ENCODE measurements around the gene ACTL6B.

DNA sequence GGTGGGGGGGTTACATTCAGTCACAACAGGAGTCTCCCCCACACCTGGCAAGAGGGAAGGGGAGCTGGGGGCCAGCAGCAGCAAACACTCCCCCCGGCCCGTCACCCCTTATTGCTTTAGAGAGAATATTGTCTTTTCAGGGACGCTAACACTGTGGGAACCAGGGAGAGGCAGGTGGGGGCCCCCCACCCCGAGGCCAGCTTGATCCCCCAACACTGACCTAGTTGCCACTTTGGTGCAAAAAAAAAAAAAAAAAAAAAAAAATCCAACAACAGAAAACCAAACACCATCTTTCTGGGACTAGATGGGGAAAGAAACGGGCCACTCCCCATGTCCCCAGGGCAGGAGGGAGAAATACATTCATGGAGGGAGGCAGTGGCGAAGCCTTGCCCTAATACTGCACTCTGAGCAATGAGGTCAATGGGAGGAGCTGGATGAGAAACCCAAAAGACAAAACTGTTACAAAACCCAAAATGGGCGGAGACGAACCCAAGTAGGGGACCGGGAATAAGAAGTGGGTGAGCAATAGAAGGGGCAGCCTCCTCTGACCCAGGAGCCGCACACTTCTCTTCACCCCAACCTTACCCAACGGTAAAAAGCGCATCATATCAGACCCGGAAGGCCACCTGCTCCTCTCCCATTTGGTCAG, 23.8 kb upstream of the ACTL6B start:
- no peak for TF ChIP-seq EZH2 (IDR thresholded peaks at IDR 0.05; ENCODE audit: low read length)
- TF ChIP-seq, protein P1, sequence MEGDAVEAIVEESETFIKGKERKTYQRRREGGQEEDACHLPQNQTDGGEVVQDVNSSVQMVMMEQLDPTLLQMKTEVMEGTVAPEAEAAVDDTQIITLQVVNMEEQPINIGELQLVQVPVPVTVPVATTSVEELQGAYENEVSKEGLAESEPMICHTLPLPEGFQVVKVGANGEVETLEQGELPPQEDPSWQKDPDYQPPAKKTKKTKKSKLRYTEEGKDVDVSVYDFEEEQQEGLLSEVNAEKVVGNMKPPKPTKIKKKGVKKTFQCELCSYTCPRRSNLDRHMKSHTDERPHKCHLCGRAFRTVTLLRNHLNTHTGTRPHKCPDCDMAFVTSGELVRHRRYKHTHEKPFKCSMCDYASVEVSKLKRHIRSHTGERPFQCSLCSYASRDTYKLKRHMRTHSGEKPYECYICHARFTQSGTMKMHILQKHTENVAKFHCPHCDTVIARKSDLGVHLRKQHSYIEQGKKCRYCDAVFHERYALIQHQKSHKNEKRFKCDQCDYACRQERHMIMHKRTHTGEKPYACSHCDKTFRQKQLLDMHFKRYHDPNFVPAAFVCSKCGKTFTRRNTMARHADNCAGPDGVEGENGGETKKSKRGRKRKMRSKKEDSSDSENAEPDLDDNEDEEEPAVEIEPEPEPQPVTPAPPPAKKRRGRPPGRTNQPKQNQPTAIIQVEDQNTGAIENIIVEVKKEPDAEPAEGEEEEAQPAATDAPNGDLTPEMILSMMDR (optimal IDR thresholded peaks at IDR 0.05 in 1 of 3, IDR thresholded peaks at IDR 0.05 in 1 of 3, conservative IDR thresholded peaks at IDR 0.05 in 1 of 3; ENCODE audit: extremely low read depth in 1 of 3, insufficient read depth in 2 of 3, low read length in 3 of 3): no peak
